ENCODE data around the gene CRIP3.
A peak's percentile ranks its signal among the peaks of the same experiment; 100 is the strongest.

CRIP3 gene

DNA sequence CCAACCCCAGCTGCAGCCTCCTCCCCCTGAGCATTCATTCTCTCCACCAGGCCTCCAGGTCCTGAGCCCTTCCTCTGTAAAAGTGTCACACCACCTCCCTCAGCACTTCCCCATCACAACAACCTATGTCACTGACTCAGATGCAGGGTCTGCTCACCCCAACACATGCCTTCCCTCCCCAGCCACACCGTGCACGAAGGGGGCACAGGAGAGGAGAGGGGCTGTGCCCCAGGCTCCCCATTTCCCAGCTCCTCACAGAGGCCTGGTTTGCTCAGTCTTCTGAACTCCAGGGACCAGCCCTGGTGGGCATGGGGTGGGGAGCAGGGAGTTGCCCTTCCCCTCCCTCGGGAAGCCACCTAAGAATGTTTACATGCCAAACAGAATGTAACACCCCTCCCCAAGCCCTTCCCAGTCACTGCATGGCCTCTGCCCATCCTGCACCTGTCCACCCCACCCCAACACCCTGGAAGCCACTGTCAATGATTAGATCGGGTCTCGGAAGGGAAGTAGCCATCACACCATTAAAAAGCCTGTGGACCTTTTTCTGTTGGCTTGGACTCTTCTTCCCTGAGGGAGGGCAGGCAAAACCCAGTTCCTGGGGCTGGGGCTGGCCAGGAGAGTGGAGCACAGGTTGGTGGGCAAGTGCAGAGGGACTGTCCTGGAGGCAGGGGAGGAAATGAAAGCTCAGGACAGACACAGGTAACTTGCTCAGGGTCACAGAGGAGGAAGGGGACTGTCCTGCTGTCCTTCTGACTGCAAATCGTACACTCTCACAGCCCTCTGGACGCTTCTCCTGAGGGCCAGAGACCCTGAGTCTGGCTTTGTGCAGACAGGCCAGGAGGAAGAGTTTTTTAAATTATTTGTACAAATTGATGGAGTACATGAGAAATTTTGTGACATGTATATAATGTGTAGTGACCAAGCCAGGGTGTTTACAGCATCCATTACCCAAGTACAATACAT, 20.6 kb downstream of the CRIP3 start:
- DNase-seq (ENCODE audit: low read depth): no peak

DNA sequence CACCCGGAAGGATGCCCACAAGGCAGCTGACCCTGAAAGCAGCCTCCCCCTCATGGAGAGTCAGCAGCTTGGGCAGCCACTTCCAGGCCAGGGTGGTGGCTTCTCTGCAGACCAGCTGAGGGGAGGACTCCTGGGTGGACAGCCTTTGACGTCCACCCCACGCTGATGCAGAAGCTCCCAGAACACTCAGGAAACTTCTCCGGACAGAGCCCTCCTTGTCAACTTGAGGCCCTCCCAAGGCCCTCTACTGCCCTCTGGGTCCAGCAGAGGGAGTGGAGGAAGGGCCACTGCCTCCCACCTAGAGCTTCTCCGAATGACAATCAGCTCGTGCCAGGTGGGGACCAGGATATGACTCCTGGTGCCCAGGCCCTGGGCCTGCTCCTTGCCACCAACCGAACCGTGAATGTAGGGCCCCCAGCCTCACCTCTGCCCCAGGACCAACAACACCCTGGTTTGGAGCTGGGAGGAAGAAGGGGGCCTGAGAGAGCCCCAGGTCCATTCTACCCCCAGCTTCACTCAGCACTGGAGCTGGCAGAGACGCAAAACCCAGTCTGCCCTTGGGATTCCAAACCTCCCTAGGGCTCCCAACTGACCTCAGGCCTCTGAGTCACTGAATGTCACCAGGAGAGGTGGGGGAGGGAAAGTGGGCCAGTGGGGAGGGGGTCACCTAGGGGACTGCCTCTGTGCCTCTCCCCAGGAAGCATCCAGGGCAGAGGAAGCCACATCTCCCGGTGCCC, 21.5 kb downstream of the CRIP3 start:
- no peak for DNase-seq (ENCODE audit: low read depth)

DNA sequence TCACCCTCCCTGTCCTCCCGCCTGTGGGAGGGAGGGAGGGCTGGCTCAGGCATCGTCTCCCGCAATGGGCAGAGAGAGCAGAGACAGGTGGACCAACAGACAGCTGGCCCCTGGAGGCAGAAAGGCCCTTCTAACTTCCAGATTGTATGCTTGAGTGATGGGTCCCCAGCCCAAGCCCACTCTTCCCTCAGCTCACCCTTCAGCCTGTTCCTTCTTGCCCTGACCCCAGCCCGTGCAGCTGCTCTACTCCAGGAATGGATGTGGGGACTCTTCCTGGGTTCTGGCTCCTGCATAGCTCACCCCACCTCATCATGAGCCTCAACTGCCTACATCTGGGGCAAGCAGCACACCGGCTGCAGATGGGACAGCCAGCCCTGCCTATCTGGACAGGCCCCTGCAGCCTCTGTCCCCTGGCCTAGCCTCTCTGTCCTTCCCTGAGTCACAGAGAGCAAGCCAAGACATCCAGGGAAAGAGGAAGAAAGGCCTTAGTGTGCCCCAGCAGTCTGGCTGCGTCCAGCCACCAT, 22.1 kb downstream of the CRIP3 start:
- no peak for DNase-seq (ENCODE audit: low read depth)

DNA sequence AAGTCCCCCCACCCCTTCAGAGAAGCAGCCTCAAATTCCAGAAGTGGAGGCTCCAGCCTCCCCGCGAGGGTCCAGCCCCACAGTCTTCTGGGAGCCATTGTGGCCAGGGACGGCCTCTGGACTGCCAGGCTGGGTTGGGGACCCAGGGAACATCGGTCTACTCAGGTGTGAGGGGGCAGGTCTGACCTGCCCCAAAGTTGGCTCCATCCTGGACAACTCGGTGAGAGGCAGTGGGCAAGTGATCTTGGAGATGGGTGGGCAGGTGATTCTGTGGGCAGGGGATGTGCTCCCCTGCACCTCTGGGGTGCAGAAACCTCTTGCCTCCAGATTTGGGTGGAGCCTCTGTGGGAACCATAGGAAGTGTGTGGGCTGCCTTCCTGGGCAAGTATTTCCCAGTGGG, 22.8 kb downstream of the CRIP3 start:
- no peak for DNase-seq (ENCODE audit: low read depth)

DNA sequence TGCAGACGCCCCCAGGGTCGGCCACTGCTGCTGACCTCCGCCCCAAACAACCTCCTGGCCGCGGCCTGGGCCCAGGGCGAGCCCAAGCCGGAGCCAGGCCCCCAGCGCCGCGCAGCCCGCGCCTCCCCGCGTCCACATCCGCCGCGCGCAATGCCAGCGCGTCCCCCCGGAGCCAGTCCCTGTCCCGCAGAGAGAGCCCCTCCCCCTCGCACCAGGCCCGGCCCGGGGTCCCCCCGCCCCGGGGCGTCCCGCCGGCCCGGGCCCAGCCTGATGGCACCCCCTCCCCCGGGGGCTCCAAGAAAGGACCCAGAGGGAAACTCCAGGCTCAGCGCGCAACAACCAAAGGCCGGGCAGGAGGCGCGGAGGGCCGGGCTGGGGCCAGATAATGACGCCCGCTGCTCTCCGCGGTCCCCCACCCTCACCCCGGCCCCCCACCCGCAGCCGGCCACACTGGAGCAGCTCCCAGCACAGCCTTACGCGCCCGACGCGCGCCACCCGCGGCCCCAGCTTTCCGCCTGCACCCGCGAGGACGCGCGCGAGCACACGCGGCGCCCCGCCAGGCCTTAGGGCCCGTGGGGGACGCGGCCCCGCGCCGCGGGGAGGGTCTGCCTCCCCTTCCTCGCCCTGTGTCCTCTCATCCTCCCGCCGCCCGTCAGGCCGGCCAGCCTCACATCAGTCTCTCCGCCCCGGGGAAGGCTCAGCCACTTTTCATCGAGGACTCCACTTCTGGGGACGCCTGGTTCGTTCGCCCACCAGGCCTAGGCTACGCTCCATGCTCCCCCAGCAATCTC, 23.4 kb downstream of the CRIP3 start:
- no peak for DNase-seq (ENCODE audit: low read depth)

DNA sequence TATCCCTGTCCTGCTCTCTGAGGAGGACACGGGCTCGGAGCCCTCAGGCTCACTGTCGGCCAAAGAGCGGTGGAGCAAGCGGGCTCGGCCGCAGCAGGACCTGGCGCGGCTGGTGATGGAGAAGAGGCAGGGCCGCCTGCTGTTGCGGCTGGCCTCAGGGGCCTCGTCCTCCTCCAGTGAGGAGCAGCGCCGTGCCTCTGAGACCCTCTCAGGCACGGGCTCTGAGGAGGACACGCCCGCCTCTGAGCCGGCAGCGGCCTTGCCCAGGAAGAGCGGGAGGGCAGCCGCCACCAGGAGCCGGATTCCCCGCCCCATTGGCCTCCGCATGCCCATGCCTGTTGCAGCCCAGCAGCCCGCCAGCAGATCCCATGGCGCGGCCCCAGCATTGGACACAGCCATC, 24.7 kb downstream of the CRIP3 start:
- no peak for DNase-seq (ENCODE audit: low read depth)

DNA sequence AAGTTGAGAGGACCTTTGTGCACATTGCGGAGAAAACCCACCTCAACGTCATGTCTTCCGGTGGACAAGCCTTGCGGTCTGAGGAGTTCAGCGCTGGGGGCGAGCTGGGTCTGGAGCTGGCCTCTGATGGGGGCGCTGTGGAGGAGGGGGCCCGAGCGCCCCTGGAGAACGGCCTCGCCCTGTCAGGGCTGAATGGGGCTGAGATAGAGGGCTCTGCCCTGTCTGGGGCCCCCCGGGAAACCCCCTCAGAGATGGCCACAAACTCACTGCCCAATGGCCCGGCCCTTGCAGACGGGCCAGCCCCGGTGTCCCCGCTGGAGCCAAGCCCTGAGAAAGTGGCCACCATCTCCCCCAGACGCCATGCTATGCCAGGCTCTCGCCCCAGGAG, 25.1 kb downstream of the CRIP3 start:
- no peak for DNase-seq (ENCODE audit: low read depth)

DNA sequence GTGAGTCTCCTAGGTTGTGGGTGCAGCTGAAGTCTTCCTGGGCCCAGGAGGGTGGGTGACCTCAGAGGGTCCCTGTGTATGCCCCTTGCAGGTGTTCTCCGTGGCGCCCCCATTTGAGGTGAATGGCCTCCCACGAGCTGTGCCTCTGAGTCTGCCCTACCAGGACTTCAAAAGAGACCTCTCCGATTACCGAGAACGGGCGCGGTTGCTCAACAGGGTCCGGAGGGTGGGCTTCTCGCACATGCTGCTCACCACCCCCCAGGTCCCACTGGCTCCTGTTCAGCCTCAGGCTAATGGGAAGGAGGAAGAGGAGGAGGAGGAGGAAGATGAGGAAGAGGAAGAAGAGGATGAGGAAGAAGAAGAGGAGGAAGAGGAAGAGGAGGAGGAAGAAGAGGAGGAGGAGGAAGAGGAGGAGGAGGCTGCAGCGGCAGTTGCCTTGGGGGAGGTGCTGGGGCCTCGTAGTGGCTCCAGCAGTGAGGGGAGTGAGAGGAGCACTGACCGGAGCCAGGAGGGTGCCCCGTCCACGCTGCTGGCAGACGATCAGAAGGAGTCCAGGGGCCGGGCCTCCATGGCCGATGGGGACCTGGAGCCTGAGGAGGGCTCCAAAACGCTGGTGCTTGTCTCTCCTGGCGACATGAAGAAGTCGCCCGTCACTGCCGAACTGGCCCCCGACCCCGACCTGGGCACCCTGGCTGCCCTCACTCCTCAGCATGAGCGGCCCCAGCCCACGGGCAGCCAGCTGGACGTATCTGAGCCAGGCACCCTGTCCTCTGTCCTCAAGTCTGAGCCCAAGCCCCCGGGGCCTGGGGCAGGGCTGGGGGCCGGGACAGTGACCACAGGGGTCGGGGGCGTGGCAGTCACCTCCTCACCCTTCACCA, 25.8 kb downstream of the CRIP3 start:
- DNase-seq (ENCODE audit: low read depth): no peak

DNA sequence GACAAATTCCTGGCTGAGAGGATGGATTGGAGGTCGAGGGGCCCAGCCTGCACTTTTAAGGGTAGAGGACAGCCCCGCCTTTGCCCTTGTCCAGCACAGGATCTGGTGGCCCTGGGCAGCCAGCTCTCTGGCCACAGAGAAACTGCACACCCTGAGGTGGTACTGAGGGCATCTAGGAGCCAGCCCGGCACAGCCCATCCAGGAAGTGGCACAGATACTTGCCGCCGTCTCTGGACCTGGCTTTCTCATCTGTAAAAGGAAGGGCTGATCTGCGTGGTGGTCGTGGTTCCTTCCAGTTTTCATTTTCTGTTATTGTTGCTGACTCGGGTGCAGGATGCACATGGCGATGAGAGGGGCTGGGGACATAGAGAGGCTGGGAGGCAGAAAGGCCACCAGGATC, 26.6 kb downstream of the CRIP3 start:
- no peak for DNase-seq (ENCODE audit: low read depth)

DNA sequence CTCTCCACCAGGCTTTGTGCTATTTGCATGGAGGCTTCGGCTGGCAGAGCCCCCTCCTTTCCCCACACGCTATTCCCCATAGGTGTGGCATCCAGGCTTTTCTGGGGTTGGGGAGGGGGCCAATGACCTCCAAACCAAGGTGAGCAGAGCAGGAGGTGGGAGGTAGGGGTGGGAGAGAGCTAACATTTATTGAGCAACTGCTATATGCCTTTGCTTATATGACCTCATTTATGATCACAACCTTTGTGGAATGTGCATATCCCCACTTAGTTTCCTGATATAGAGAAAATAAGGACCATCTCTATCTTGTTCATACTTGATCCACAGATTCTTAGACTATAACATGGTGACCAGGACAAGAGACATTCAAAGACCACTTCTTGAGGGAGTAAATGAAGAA, 28.4 kb downstream of the CRIP3 start:
- DNase-seq (ENCODE audit: low read depth): no peak

DNA sequence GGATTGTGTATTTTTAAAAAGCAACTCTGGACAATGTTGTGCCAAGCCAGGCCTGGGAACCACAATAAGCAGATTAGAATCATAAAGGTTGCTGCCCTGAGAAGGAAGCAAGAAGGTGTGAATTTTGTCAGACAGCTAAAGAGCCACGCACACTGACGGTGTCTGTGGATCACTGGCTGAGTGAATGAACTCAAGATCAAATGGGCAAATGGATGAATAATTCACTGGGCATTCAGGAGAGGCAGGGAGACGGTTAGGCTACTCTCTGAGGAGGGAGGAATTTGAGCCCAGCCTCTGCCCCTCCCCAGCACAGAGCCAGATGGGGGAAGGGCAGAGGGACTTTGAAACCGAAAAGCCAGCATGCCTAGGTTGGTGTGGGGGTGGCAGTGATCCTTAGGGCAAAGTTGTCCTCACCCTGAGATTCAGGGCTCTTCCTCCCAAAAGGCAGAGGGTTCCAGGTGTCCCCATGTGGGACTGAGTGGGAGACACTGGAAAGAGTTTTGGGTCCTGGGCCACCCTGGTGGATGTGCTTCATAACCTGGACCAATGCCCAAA, 30.0 kb downstream of the CRIP3 start:
- no peak for DNase-seq (ENCODE audit: low read depth)

DNA sequence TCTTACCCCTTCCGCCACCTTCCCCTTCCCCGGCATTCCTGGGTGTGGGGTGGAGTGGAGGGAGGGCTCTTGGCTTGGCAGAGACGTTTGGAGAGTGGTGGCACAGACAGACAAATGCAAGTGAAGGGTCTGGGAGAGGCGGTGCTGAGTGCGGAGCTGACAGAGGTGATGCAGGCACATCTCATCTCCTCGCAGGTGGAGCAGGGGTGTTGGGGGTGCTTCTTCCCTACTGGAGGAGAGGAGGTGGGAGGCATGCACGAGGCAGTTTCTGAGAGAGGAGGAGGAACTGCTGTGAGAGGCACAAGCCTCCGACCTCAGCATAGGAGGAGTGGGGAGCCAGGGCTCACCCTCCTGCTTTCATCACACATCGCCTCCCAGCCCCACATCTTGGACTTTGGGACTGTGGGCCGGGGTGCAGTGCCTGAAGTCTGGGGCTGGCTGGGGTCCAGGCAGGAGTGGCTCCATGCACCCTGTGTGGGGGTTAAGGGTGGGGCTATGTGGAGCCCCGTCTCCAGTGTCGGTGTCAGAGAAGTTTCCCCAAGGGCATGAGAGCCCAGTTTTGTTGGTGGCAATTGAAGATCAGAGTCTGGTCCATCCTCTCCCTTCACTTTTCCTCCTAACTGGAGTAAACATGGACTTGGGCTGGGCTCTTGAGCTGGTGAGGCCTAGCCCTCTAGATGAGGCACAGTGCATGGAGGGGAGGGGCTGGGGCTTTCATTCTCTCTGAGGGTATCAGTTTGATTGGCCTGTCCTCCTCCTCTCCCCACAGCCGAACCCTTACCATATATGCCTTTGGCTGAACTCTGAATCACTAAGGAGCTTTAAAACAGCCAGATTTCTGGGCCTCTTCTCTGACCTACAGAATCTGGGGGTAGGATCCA, 30.7 kb downstream of the CRIP3 start:
- DNase-seq (ENCODE audit: low read depth): no peak

DNA sequence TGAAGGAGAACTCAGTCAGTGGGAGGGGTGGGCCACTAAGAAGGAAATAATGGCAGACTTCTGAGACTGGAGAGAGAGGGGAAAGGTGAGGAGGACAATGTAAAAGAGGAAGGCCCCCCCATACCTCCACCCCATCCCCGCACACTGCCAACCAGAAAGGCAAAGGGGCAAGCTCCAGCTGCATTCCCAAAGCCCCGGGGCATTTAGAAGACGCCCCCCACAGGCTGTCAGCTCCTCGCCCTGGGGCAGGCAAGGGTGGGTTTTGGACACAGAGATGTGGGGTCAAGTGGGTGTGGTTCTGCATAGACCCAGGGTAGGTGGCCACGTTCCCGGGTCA, 31.4 kb downstream of the CRIP3 start:
- DNase-seq (ENCODE audit: low read depth): no peak

DNA sequence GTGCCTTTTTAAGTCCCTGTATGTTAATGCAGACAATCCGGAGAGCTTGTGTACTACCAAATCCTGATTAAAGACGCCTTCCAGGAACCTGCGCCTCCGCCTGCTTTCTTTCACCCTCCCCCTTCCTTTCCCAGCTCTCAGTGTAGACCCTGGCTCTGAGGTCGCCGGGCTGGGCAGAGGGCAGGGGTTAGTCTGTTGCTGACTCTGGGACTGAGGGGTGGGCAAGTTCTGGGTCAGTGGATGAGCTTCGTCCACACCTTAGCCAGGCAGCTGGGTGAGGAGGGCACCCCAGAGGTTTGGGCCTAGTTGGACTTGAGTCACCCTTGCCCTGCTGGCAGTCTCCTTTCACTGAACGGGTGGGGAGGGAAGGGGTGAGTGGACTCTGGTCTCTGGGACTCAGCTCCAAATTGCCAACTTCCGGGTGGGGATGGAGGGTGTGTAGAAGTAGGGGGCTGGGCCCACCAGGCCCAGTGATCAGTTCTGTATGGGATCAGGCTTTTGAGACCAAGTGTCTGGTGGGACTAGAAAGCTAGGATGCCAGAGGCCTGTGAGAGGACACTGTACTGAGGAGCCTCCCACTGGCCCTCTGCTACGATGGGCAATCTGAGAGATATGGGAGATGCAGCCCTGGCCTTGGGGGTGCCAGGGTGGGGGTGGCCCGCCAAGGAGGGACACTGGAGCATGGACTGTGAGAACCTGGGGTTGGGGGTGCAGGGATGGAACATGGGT, 31.9 kb downstream of the CRIP3 start:
- DNase-seq (ENCODE audit: low read depth): no peak

DNA sequence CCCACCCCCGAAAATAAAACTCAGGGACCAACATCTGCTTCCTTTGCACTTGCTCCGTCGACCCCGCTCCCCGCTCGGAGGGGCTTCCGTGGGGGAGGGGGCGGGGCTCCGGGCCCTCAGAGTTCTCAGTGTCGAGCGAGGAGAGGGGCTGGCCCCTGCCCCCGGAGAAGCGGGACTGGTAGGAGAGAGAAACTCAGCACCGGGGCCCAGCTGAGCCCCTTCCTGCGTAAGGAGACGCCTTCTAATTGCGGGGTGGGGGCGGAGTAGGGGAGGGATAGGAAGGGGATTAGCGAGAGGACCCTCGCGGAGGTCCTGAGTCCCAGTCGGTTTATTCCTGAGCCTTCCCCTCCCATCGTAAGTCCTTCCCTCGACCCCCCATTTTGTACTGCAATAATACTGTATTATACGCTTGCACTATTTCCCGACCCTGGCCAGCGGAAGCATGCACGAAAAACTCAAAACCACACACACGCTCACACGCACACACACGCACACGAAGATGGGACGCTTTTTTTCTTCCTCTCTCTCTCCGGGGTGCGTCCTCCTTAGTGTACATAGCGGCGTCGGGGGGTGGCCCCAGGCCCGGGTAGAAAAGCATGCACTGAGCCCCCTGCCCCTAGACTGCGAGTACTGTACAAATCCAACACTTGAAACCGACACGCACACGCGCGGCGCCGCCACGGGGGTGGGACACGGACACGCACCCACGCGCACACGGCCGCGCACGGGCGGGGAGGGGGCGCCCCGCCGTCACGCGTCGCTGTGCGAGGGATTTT, 32.6 kb downstream of the CRIP3 start:
- no peak for DNase-seq (ENCODE audit: low read depth)

DNA sequence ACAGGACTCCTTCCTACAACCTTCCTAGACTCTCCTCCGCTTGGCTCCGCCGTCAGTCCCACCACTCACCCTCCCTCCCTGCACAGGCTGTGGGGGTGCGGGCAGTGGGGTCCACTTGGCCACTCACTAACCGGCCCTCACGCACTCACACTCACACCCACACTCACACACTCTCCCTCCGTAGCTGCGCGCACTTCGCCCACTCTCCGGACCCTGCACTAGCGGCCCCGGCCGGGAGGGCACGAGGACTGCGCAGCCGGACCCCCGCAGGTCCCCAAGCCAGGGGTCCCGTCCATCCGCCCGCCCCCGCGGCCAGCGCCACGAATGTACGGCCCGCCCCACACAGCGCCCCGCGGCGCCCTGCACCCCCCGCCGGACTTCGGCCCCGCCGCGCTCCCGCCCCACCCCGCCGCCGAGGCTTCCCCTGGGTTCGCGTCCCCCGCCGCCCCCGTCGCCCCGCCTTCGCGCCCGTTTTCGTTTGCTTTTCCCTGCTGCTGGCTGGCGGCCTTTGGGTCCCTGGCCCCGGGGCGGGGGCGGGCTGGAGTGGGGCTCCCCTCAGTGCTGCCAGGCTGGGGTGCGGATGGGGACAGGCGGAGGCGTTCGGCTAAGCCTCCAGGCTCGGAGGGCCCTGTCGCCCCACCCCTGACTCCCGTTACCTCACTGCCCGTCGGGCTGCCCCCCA, 33.6 kb downstream of the CRIP3 start:
- peak; percentile 15 for DNase-seq (ENCODE audit: low read depth)

DNA sequence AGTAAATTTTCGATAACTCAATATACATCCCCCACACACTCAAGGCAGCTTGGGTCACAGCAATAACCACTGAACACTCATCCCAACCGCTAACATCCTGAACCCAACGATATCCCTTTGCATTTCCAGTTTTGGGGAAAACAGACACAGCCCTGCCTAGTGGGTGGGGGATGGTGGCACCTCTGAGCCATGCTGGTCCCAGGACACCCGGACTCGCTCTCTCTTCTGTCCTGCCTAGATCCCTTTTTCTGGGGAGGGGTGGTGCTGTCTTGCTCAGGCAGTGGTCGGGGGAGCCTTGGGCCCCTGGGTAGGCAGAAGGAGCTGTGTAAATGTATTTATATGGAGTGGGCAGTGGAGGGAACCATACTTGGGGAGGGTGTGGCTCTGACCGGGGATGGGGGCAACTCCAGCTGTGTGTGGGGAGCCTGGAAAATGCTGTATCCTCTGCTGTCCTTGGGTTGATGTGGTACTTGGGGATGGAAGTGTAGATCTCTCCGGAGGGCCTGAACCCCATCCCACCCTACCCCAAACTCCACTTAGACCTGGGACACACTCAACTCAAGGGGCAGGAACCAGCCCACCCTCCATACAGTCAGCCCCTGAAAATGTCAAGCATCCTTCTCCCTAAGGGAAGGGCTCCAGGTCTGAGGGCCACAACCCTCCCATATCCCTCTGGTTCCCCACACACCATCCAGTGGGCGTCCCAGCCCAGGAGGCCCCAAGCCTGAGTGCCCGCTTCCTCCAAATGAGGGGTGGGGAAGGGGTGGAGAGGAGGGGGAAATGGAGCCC, 34.3 kb downstream of the CRIP3 start:
- no peak for DNase-seq (ENCODE audit: low read depth)
